Activated gamma-delta T cell treated with anti-CD3 and anti-CD28 coated beads, Interleukin-2, amount 50 U/mL, for 16 hours (primary cell): ENCODE measurements around the gene C1GALT1.
"Not testable (repeated sequence)": the region's sequence is repeated elsewhere in the genome, so short reads cannot be mapped to it uniquely, and the experiment has no call there.

Experiments
- DNase-seq: peaks from one replicate; pipeline ENCODE4 v3.0.0-alpha.2; 2020; ENCODE audit warnings: low read depth

Gene C1GALT1

DNA sequence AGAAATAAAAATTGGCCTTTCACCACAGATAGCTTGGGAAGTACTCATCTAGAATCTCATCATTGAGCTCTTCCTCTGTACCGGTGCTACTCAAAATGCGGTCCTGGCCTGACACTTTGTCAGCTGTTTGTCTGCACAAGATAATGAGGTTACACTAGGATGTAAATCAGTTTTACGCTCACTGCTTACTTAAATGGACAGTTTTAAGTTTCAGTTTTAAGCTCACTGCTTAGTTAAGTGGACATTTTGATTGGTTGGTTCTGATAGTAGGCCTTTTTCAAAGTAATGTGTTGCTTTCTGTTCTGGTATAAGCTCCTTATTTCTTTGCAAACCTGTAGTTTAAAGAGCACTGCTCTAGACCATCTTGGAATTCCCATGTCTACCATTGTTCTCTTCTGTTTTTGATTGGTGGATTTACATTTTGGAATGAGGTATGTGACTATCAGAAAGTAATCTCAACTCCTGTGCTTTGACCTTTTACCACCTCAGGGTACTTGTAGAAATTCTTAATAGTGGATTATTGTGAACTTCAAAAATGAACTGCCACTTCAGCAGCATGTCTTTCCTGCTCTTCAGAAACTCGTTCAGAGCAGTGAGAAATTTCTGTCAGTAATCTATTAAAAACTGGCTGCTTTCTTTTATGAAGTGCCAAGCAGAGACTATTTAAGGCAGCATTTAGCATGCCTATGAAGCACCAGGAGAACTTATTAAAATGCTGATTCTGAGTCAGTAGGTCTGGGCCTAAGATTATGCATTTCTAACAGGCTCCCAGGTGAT lies 55.0 kb downstream of the C1GALT1 start:
- DNase-seq = no peak

DNA sequence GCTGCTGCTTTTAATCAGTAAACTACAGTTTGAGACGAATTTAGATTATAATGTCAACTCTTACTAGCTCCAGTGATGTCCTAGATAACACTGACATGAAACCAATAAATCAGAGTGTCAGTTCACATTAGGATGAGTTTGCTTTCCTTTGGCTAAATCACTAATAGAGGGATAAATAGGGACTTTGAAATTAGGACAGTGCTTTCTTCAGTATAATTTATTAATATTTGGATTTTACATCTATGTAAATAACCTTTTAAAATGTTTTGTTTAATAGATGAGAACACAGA lies 55.6 kb downstream of the C1GALT1 start:
- no peak for DNase-seq

DNA sequence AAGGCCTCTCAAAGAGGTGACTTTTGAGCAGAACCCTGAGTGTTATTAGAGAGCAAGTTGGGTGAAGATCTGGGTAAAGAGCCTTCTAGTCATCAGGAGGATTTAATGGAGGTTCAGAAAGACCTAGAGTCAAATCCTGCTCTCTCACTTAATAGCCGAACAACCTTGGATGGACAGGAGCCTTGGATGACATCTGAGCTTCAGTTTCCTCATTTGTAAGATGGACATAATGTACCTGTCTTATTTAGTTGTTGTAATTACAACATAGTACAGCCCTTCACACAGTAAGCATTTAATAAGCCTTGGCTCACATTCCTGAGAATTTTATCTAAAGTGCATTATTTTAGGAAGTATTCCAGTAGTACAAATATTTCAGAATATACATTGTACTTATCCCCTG lies 57.0 kb downstream of the C1GALT1 start:
- DNase-seq = no peak

DNA sequence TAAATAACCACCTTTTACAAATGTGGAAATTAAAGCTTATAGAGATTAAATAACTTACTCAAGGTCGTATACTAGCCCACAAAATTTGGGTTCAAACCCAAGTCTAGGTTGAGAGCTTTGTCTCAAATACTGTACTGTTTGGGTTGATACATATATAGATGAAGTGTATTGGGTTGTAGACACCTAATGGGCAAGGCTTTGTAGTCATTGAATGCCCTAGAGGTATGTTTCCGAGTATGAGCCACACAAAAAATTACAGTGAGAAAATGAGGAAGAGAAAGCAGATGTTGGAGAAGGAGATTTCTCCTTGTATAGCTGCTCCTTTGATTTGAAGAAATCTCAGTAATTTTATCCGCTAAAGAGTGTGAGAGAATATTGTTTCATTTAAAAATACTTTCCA lies 60.6 kb downstream of the C1GALT1 start:
- DNase-seq = no peak

DNA sequence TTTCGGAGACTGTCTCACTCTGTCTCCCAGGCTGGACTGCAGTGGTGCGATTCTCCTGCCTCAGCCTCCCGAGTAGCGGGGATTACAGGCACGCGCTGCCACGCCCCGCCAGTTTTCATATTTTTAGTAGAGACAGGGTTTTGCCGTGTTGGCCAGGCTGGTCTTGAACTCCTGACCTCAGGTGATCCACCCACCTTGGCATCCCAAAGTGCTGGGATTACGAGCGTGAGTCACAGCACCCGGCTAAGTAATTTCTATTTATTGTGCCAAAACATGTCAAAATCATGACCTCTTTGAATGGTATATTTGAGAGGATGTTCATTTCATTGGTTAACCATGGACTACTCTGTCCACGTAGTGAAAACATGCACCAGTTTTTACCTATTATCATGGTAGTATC lies 62.9 kb downstream of the C1GALT1 start:
- not testable (repeated sequence) for DNase-seq

DNA sequence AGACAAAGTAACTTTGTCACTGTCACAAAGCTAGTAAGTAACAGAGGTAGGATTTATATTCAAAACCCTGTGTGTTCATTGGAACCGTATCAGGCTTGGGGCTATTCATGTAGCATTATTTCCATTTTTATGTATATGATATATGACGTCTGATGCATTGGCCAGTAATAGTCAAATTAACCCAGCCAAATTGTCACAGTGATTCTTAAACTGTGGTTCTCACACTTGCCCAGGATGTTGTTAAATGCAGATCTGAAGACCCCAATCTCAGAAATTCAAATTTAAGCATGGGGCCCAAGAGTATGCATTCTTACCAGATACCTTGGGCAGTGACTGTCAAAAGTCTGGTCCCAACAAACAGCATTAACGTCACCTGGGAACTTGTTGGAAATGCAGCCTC lies 63.9 kb downstream of the C1GALT1 start:
- DNase-seq = no peak

DNA sequence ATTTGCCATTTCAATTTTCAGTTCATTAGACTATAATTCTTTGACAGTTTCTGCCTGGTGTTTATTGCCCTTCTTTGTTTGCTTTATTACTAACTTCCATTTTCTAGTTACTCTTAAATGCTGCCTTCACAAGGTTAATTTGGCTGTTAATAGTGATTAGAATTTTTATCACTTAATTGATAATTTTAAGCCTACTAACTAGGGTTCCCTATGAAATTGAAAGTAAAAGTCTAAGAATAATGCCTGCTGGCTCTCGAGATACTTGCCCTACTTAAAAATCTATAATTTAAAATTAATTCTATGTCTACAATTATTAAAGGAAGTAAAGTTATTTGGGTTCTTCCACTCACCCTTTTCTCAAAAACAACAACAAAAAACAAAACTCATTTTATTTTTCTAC lies 65.3 kb downstream of the C1GALT1 start:
- no peak for DNase-seq

DNA sequence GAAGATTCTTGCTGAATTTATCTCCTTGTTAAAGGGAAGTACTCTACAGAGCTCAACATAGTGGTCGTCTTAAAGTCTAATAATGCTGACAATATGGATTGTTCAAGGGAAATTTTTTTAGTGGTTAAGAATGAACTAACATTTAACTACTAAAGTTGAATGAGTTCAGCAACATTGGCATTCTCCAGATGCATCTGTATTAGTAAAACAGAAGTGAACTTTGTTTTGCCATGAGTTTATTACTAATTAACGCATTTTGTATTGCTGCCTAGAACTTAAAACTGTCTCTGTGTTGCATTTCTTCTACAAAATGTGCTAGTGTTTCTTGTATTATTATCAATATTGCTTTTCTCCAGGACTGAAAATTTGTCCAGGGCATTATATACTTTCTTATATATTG lies 67.5 kb downstream of the C1GALT1 start:
- DNase-seq = no peak

DNA sequence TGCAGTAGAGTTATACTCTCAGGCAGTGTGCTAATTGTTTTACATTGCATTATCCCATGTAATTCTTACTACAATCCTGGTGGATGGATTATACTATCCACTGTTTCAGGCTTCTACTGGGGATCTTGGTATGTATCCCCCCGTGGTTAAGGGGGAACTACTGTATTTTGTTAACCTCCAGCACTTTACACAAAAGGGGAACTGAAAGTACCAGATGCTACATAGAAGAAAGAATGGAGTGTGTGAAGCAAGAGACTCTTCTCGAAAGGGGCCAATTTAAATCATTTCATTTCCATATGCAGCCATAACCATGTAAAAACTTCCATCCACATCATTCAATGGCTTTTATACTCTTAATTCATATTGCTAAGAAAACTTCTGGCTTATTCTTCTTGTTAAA lies 69.4 kb downstream of the C1GALT1 start:
- DNase-seq = no peak

DNA sequence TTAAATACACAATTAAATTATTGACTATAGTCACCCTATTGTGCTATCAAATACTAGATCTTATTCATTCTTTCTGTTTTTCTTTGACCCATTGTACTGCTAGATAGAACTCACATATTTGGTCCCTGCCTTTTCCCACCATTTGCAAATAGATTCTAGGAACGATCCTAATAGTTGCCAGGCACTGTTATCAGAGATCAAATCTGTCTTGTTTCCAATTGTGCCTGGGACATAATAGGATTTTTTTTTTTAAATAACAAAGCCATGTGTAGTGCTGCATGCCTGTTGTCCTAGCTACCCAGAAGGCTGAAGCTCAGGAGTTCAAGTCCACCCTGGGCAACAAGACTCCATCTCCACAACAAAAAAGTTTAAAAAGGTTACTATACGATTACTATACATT lies 72.0 kb downstream of the C1GALT1 start:
- DNase-seq = no peak

DNA sequence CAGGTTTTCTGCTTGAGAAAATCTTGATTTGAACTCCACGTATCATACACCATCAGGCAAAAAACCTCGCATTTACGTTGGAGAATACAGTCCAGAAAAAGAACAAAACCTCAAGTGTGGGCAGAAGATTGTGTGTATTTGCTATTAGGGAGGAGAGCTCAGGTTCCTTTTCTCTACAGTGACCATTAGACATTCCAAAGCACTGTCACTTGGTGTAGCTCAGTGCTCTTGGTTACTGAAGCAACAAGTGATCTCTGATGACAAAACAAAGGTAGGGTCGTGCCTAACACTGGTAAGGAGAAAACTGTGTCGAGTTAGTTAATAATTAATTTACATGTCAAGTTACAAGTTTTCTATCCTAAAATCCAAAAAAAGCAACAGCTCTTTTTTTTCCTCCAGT lies 72.6 kb downstream of the C1GALT1 start:
- DNase-seq = no peak

DNA sequence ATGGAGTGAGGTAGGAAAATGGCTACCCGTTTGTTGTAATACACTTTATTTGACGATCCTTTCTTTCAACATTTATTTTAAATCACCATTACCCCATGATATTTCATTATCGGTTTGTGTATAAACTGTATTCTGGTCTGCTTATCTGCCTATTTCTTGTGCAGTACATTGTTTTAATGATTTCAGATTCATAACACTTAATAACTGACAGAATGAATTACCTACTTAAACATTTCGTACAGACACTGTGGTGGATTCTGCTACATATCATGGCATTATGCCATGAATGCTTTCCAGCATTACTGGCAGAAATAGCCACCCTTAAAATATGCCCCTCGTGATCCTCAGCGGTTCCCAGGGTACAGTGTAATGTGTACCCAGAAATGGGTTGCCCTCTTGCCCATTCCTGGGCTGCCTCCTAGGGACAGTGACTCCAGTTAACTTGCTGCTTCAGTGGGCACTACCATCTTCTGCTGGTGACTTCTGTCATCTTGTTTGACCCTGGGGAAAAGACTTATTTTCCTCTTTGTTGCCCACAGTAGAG lies 74.5 kb downstream of the C1GALT1 start:
- DNase-seq = no peak

DNA sequence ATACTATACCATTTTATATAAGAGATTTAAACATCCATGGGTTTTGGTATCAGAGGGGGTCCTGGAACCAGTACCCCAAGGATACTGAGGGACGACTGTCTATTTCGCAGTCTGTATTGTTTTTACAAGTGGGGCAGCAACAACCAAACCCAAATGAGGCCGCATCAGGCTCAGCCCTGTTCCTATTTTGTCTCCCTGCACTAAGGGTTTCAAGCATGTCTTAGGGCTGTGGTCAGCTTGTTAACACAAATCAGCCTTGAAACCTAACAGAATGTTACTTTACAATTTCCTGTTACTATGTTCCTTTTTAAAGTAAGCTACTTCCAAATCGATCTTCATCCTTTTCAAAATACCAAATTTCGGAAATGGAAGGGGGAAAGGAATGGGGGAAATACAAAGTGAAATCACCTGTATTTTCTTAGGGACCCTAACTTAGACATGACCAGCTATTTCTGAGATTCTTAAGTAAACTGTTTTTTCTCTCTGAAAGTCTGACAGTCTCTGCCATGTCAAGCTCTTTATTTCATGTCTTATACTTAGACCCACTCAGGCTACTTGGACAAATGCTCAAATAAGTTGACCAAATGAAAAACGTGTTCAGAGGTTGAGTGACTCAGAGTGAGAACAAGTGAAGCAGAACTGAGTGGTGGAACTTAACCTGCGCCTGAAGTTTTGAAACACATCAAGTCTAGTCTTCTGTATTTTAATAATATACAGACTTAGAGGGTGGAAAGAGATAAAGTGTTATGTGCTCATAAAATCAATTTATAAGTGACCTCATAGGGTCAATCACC lies 75.8 kb downstream of the C1GALT1 start:
- no peak for DNase-seq

DNA sequence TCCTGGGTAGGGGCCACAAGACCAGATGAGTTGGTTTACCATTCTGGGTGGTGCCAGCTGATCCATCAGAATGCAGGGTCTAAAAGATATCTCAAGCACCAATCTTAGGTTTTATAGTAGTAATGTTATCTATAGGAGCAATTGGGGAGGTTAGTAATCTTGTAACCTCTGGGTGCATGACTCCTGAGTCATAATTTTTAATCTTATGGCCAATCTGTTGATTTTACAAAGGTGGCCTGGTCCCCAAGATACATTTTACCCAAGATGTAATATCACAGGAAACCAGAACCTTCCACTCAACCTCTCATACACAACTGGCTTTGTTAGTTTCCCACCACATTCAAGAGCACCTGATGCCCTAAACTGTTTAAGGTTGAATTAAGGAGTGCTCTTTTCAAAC lies 79.5 kb downstream of the C1GALT1 start:
- no peak for DNase-seq

DNA sequence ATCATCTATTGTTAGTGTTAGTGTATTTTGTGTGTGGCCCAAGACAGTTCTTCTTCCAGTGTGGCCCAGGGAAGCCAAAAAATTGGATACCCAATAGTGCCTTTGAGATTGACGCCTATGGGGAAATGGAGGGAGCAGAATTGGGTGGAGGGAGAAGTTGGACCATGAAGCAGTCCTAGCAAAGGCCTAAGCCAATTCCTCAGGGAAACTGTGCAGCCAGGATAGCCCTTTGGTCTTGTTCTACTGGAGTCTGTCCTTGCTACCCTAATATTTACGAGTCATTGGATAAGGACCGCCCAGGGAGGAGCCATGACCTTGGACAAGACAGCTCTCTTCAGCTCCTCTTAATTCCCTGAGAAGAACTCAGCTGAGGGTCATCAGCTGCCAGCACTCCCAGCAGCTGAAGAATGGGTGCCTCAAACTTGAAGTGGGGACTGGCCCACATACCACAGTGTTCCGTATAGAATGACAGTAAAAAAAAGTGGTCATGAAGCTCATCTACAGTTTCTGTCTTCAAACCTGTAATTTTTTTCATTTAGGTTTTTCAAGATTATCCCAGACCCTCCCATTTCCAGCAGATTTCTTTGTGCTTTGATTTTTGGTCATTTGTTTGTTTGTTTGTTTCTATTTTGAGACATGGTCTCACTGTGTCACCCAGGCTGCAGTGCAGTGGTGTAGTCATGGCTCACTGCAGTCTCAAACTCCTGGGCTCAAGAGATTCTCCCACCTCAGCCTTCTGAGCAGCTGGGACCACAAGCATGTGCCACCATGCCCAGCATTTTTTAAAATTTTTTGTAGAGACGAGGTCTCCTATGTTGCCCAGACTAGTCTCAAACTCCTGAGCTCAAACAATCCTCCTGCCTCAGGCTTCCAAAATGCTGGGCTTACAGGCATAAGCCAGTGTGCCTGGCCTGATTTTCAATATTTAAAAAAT lies 81.2 kb downstream of the C1GALT1 start:
- no peak for DNase-seq

DNA sequence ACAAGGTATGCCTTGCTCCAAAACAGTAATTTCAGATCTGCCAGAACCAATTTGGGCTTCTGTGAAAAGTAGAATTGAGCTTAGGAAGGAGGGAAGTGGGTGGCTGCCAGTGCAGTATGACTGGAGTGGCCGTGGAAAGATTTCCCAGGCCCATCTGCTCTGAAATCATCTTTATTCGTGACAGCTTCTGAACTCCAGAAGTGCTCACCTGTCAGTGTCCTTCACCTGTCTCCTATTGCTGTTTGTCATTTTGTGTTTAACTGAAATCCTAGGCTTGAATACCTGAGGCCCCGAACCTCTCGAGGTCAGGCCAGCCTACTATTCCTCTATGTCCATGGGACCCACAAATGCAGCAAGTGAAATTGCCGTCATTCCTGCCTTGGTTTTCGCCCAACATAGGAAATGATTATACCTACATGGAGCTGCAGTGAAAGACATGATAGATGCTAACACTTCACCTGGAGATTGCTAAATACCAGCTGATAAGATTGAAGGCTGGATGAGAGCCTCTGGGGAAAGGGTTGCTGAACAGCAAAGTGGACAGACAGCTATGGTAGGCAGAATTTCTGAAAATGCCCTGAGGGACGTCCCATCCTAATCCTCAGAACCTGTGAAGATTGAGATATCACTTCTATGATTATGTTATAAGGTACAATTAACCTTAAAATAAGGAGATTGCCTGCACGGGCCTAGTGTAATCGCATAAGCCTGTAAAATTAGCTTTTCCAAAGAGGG lies 82.1 kb downstream of the C1GALT1 start:
- no peak for DNase-seq

DNA sequence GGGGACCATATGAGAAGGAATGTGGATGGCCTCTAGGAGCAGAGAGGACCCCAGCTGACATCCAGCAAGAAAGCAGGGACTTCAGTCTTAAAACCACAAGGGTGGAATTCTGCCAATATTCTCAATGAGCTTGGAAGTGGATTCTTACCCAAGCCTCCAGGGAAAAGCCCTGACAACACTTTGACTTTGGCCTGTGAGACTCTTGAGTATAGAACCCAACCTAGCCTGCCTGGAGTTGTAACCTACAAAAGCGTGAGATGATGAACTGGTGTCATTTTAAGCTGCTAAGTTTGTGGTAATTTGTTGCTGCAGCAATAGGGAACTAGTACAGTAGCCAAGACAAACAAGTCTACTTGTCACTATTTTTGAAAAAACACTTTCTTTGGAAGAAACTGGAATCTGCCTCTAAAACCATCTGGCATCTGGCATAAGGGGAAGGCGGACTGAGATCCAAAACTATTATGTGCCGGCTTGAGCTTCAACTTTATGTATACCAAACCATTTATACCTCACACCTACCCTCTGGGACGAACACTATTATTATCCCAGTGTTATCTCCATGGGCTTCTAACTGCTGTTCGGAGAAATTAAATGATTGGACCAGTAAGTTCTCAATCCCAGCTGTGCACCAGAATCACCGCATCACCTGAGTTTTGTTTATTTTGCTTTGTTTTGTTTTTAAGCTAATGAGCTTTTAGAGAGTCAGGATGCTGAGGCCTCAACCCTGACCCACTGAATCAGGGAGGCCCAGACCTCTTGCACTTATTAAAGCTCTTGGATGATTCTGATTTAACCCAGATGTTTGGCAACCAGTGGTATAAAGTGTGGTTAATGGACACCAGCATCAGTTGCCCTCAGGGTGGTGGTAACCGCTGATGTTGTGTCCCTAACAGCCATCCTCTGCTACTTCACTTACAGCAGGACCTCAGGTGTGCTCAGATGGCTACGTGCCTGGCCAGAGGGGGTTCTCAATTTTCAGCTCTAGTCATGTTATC lies 83.0 kb downstream of the C1GALT1 start:
- no peak for DNase-seq

DNA sequence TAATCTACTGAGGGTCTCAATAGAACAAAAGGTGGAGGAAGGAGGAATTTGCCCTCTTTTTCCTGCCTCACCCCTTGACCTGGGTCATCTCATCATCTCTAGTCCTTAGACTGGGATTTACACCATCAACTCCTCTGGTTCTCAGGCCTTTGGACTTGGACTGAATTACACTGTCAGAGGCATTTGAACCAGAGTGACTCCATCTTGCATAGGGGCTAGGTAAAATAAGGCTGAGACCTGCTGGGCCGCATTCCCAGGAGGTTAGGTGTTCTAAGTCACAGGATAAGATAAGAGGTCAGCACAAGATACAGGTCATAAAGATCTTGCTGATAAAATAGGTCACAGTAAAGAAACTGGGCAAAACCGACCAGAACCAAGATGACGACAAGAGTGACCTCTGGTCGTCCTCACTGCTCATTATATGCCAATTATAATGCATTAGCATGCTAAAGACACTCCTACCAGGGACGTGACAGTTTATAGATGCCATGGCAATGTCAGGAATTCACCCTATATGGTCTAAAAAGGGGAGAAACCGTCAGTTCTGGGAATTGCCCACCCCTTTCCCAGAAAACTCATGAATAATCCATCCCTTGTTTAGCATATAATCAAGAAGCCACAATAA lies 84.0 kb downstream of the C1GALT1 start:
- no peak for DNase-seq

DNA sequence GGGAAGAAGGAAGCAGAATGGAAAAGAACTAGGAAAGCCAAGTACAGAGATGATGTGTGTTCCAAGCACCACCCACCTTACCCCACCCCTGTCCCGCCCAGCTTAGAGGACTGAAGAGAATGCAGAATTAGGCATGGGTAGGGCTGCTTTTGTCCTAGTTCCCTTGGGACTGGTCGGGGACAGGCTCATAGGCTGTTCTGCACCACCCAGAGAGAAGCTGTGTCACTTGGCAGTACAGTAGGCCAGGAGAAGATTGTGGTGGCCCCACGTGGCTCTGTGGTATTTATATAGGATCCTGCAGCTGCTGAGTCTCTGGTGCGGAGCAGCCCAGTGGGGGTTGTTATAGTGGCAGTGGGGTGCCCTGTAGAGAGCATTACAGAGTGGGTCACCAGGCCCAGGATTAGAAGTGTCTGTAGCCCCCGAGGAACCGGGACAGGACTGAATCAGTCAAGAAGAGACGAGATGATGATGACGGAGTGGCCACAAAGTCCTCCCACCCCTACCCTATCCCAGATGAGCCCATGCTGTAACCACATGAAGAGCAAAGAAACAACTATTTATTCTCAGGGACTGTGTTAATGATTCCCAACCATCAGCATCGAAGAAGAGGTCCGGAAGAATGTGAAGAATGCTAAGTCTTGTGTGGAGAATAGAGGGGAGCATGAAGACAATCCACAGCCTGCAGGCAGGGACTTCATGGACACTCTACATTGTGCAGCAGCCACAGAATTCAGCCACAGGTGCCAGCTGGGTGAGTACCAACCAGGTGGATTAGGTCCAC lies 88.9 kb downstream of the C1GALT1 start:
- DNase-seq = no peak
